ENCODE data around the gene BMP7.

- no peak for TF ChIP-seq CTCF (conservative IDR thresholded peaks at IDR 0.05; ENCODE audit: low read depth in 2 of 2)
- no peak for TF ChIP-seq EZH2 (IDR thresholded peaks at IDR 0.05; ENCODE audit: low read depth, unreplicated experiment)
These were observed 2.1 kb upstream of the BMP7 start for GRCh38 chr20:57268399-57269076.

Data from GM23338 (cell line).